Lung (tissue), 12 donors: ENCODE results near the gene BRIX1. TPM values are rescaled to one million over a fixed set of nuclear protein-coding genes. Genes with fewer than 3 reads are reported as not detected.

Experiments
- ATAC-seq: fragments of 200-7000 bp; cut with Tn5 transposase; one replicate; pipeline ENCODE4 v1.9.1; 2020; ENCODE audit warnings: moderate number of reproducible peaks; ENCODE audit not compliant: insufficient read depth, low FRiP score
- DNase-seq, 3 donors: peaks; one replicate each; pipeline ENCODE4 v3.0.0-alpha.2; 2013 to 2017
- H3K27ac ChIP-seq, 2 donors: one replicate each; pipeline ENCODE4 v1.5.1; 2013; ENCODE audit warnings: mild to moderate bottlenecking in 2 of 2, moderate library complexity in 2 of 2, control low read depth in 1 of 2, inconsistent platforms in 1 of 2, low read depth in 1 of 2, low read length in 1 of 2
- H3K27me3 ChIP-seq, 3 donors: one replicate each; pipeline ENCODE4 v1.5.1; 2013; ENCODE audit warnings: low read length in 2 of 3; ENCODE audit not compliant: control insufficient read depth in 3 of 3, insufficient read depth in 3 of 3
- H3K36me3 ChIP-seq, 4 donors: one replicate each; pipeline ENCODE4 v1.5.1; 2013; ENCODE audit warnings: low read length in 4 of 4, mild to moderate bottlenecking in 1 of 4, moderate library complexity in 1 of 4; ENCODE audit not compliant: control insufficient read depth in 4 of 4, insufficient read depth in 4 of 4
- H3K4me1 ChIP-seq, 5 donors: one replicate each; pipeline ENCODE4 v1.5.1; 2013; ENCODE audit warnings: low read length in 5 of 5, mild to moderate bottlenecking in 2 of 5, moderate library complexity in 1 of 5; ENCODE audit not compliant: control insufficient read depth in 5 of 5, insufficient read depth in 5 of 5
- H3K4me3 ChIP-seq: one replicate; pipeline ENCODE4 v1.5.1; 2013; ENCODE audit warnings: mild to moderate bottlenecking, control low read depth, moderate library complexity
- H3K9ac ChIP-seq, 2 donors: one replicate each; pipeline ENCODE4 v1.5.1; 2013; ENCODE audit warnings: low read length in 2 of 2, control low read depth in 1 of 2; ENCODE audit not compliant: insufficient read depth in 1 of 2
- H3K9me3 ChIP-seq, 4 donors: one replicate each; pipeline ENCODE4 v1.5.1; 2013; ENCODE audit warnings: low read length in 3 of 4, mild to moderate bottlenecking in 1 of 4, moderate library complexity in 1 of 4; ENCODE audit not compliant: control insufficient read depth in 4 of 4, insufficient read depth in 3 of 4
- CTCF ChIP-seq: IDR thresholded peaks from 2 replicates; pipeline ENCODE4 v1.5.1; 2012; ENCODE audit warnings: mild to moderate bottlenecking; ENCODE audit errors: control extremely low read depth, extremely low read depth
- WGBS, 2 donors: extraction: QIAGEN DNeasy Blood & Tissue Kit; methylation state at CpG; one replicate each; pipeline ENCODE4 v1.1.7; 2013; 5-methylcytosine and 5-hydroxymethylcytosine counted together
- polyA plus RNA-seq, 2 donors: library from polyadenylated mRNA; stranded (reverse); fragments of 200-250 nt; gene quantifications; one replicate each; pipeline ENCODE4 v1.2.1, GENCODE V29; 2013
- total RNA-seq, 2 donors: library from RNA; depleted of rRNA in 1 of 2; stranded (reverse); fragments of >200 nt in 1 of 2; gene quantifications; one replicate each; pipeline ENCODE4 v1.2.1, GENCODE V29; 2014 to 2021
- donor health status: control.
- donor health status: control.
- donor health status: Bipolar disorder and iron deficiency.
- donor health status: healthy.
- donor health status: DM: yes; HTN: yes; CAD: no.

Gene BRIX1
- total and polyA plus RNA-seq, 4 donors: 17.6 to 31.2 (median 22.4) TPM

- H3K4me1 ChIP-seq: peaks cover 3 to 14% (median 11%) of the 10 kb centered on the region in 5 donors
- peak within 1 kb of the TSS; percentile 81 to 85 for H3K9ac ChIP-seq
- H3K27ac ChIP-seq: peak within 1 kb of the TSS; percentile 91 to 93
- DNase-seq (peak; percentile 98 to 99 (median 99)), ATAC-seq (peak; percentile 95)
- no peaks in the 10 kb centered on the region for H3K9me3 ChIP-seq
- peak within 1 kb of the TSS; percentile 73 for H3K4me3 ChIP-seq
- peaks cover 5 to 12% (median 9%) of the 10 kb centered on the region in 4 donors for H3K36me3 ChIP-seq
- TF ChIP-seq CTCF: no peak
- H3K27me3 ChIP-seq: no peaks in the 10 kb centered on the region
- WGBS, 2 donors: 0 to 1% methylated on average over 47 to 63 of the region's 63 CpGs
Measured at GRCh38 chr5:34929134-34929719, 13.7 kb downstream of the BRIX1 start, which contains the start of gene DNAJC21. Gene DNAJC21, plus strand, starts transcription at chr5:34929559. Its CDS starts 261 bp downstream, at chr5:34929820.

- H3K4me1 ChIP-seq: peaks cover 5 to 14% (median 11%) of the 10 kb centered on the region in 5 donors
- H3K27ac ChIP-seq: peak overlapping the region; percentile 91 to 93
- ATAC-seq (peak; percentile 65), DNase-seq (peak; percentile 84 to 89 (median 87))
- 0 to 1% methylated on average over 47 to 70 of the region's 70 CpGs for WGBS, 2 donors
- TF ChIP-seq CTCF: no peak
- H3K27me3 ChIP-seq: no peaks in the 10 kb centered on the region
- H3K9ac ChIP-seq: peak overlapping the region; percentile 81 to 85
- H3K9me3 ChIP-seq: no peaks in the 10 kb centered on the region
- H3K36me3 ChIP-seq: peaks cover 3 to 12% (median 7%) of the 10 kb centered on the region in 4 donors
- peak overlapping the region; percentile 73 for H3K4me3 ChIP-seq
Measured at GRCh38 chr5:34929720-34930461, 14.4 kb downstream of the BRIX1 start.

DNA sequence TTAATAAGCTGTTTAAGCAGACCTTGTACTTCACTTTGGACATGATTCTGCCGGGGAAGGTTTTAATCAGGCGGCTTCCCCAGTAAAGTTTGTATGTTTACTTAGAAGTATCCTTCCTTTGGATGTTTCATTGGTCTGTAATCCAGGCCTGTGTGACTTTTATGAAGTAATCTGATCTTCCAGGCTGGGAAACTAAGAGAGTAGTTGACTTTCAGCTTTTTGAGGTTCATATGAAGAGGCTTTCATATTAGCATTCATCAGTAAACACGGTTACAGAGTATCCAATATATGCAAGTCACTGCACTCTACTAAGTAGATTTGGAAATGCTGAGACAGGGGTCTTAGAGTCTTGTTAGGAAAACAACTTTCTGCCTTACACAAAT is 14.9 kb downstream of the BRIX1 start:
- Histone ChIP-seq H3K9me3 (no peaks in the 10 kb centered on the region), H3K27ac (peak overlapping the region in 1 of 2 donors; percentile 91), H3K4me1 (peaks cover 6 to 14% (median 11%) of the 10 kb centered on the region in 5 donors), H3K36me3 (peaks cover 0 to 12% (median 6%) of the 10 kb centered on the region in 4 donors), H3K27me3 (no peaks in the 10 kb centered on the region), H3K9ac (peak overlapping the region; percentile 81 to 85), H3K4me3 (peak overlapping the region; percentile 73)
- ATAC-seq: no peak
- DNase-seq: peak in 1 of 3 donors; percentile 31
- TF ChIP-seq CTCF: no peak
- WGBS, 2 donors: 0 to 1% methylated on average over 3 of the region's 3 CpGs
